PFSK-1 (cell line): ENCODE results near the gene GUF1.

Experiments
- FOXP2 ChIP-seq: optimal IDR thresholded peaks from 2 replicates; pipeline ENCODE3; 2011; ENCODE audit warnings: borderline replicate concordance, control low read depth, inconsistent platforms; ENCODE audit not compliant: insufficient read depth; ENCODE audit errors: extremely low read length, extremely low read depth
- POLR2AphosphoS5 ChIP-seq: IDR thresholded peaks from 2 replicates; pipeline ENCODE4 v1.6.1; 2012; ENCODE audit warnings: low read depth, mild to moderate bottlenecking, control low read depth, low read length, moderate library complexity
- SIN3A ChIP-seq: IDR thresholded peaks from 2 replicates; pipeline ENCODE4 v1.6.1; 2012; ENCODE audit warnings: mild to moderate bottlenecking, low read length, moderate library complexity, borderline replicate concordance; ENCODE audit not compliant: insufficient read depth
- TAF1 ChIP-seq: IDR thresholded peaks from 2 replicates; pipeline ENCODE4 v1.6.1; 2012; ENCODE audit warnings: low read length, control low read depth, borderline replicate concordance; ENCODE audit not compliant: insufficient read depth
- TF ChIP-seq, protein P1 (sequence below), 2 experiments: IDR thresholded peaks; 2 replicates each; pipeline versions ENCODE4 v1.6.1 to v1.8.0; 2011 to 2012; ENCODE audit warnings: low read depth in 2 of 2, low read length in 2 of 2, control low read depth in 1 of 2, inconsistent platforms in 1 of 2, mild to moderate bottlenecking in 1 of 2, moderate library complexity in 1 of 2; ENCODE audit not compliant: insufficient read depth in 1 of 2

The GUF1 gene

DNA sequence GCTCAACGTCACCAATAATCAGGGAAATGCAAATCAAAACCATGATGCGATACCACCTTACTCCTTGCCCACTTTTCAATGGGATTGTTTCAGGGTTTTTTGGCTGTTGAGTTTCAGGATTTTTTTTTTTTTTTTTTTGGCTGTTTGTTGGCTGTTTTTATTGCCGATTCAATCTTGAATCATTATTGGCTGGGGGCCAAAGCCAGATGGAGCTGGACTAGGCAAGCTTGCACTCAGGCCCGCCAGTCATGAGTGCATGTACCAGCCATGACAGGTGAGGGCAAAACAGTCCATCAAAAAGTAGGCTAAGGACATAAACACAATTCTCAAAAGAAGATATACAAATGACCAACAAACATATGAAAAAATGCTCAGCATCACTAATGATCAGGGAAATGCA, 40.1 kb upstream of the GUF1 start:
- TF ChIP-seq FOXP2 (no peak), SIN3A (no peak), POLR2AphosphoS5 (no peak), TAF1 (no peak)

DNA sequence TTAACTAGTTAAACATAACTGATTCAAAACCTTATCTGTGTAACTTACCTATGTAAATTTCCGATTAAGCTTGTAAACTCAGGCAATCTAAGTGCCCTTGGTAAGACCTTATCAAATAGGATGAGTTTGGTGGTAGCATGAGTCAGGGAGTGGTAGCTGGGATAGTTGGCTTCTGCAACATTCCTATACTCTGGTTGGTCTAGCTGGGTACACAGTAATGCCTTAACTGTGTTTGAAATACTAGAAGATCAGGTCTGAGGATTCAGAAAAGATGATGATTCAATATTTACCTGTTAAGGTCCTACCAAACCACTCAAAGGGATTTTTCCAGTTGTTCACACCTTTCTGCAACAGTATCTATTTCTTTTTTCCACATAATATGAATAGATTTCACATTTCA, 32.1 kb upstream of the GUF1 start:
- TF ChIP-seq POLR2AphosphoS5 (no peak), FOXP2 (no peak), TAF1 (no peak), SIN3A (no peak)
- TF ChIP-seq, protein P1, sequence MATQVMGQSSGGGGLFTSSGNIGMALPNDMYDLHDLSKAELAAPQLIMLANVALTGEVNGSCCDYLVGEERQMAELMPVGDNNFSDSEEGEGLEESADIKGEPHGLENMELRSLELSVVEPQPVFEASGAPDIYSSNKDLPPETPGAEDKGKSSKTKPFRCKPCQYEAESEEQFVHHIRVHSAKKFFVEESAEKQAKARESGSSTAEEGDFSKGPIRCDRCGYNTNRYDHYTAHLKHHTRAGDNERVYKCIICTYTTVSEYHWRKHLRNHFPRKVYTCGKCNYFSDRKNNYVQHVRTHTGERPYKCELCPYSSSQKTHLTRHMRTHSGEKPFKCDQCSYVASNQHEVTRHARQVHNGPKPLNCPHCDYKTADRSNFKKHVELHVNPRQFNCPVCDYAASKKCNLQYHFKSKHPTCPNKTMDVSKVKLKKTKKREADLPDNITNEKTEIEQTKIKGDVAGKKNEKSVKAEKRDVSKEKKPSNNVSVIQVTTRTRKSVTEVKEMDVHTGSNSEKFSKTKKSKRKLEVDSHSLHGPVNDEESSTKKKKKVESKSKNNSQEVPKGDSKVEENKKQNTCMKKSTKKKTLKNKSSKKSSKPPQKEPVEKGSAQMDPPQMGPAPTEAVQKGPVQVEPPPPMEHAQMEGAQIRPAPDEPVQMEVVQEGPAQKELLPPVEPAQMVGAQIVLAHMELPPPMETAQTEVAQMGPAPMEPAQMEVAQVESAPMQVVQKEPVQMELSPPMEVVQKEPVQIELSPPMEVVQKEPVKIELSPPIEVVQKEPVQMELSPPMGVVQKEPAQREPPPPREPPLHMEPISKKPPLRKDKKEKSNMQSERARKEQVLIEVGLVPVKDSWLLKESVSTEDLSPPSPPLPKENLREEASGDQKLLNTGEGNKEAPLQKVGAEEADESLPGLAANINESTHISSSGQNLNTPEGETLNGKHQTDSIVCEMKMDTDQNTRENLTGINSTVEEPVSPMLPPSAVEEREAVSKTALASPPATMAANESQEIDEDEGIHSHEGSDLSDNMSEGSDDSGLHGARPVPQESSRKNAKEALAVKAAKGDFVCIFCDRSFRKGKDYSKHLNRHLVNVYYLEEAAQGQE (IDR thresholded peaks at IDR 0.05; ENCODE audit: insufficient read depth in 1 of 2, low read depth in 2 of 2, low read length in 2 of 2), result no peak

DNA sequence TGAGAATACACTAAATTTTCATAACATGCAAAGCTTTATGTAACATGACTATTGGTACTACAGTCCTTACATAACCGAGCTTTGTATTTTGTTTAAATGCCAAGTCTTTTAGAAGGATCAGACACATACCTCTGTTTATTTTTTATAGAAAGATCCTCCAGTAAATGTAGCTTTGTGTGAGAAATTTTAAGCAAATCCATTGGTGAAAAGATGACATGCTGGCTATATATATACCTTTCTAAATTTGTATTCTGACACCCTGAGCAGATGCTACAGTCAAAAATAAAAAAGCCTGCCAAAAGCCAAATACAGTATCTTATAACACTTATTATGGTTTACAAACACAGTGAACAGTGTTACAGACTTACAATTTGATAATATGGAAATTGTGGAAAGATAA, 26.8 kb upstream of the GUF1 start, which contains the start of gene YIPF7:
TSS of gene YIPF7 (minus strand) at position 201 of the 400 bp plus-strand sequence. CDS start 1,525 bp downstream, outside the sequence.
- TF ChIP-seq, protein P1 (IDR thresholded peaks at IDR 0.05; ENCODE audit: insufficient read depth in 1 of 2, low read depth in 2 of 2, low read length in 2 of 2), result no peak
- TF ChIP-seq FOXP2, result no peak
- TF ChIP-seq TAF1, result no peak
- TF ChIP-seq SIN3A, result no peak
- no peak for TF ChIP-seq POLR2AphosphoS5

DNA sequence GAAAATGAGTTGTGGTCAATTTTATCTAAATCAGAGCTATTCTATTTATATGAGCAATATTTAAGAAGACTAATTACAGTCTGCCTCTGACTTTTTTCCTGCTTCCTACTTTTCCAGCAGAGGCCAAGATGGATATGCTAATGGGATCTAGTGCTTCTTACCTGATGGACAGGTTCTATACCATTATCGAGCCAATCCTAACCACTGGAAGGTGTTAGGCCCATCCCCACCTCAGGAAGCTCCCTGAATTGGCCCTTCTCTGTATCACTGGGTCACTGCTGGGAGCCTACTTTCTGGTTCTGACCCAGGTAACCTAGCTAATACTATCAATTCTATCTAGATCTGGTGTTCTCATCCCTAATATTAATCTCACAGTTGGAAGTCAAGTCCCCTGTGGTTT, 26.2 kb upstream of the GUF1 start:
- TF ChIP-seq, protein P1 (IDR thresholded peaks at IDR 0.05; ENCODE audit: insufficient read depth in 1 of 2, low read depth in 2 of 2, low read length in 2 of 2), result no peak
- TF ChIP-seq FOXP2, result no peak
- TF ChIP-seq TAF1, result no peak
- TF ChIP-seq SIN3A, result no peak
- TF ChIP-seq POLR2AphosphoS5, result no peak

DNA sequence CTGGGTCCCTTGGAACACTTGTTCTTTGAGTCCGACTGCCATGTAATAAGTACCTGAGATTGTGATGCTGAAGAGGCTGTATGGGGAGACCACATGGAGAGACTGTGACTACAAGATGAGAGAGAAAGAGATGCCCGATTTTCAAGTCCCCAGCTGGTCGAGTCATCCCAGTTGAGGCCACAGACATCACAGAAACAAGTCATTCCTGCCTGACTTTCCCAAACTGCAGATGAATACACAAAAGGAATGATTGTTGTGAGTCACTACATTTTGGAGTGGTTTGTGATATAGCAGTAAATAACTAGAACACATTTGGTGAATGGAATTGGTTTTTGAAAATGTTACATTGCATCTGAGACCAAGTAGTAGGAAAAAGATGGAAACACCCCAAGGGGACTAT, 17.8 kb upstream of the GUF1 start:
- TF ChIP-seq, protein P1 (IDR thresholded peaks at IDR 0.05; ENCODE audit: insufficient read depth in 1 of 2, low read depth in 2 of 2, low read length in 2 of 2), result no peak
- TF ChIP-seq POLR2AphosphoS5 (no peak), SIN3A (no peak)
